Naive B cell (primary cell): ENCODE data around the gene IL17RE. TPM values are rescaled to one million over a fixed set of nuclear protein-coding genes. Genes with fewer than 3 reads are reported as not detected.
"Not testable (repeated sequence)": the region's sequence is repeated elsewhere in the genome, so short reads cannot be mapped to it uniquely, and the experiment has no call there.

Source experiments
- ATAC-seq, 2 donors: fragments of 150-1000 bp; cut with Tn5 transposase; 2 replicates each; pipeline ENCODE4 v1.10.0; 2021; ENCODE audit warnings: low read depth in 2 of 2, mild to moderate bottlenecking in 2 of 2, moderate library complexity in 2 of 2
- DNase-seq: peaks from one replicate; pipeline ENCODE4 v3.0.0; 2022
- H3K27ac Mint-ChIP-seq, 6 donors: one replicate each; pipeline ENCODE4 v1.8.0; 2020 to 2022; ENCODE audit warnings: mild to moderate bottlenecking in 6 of 6, mixed read lengths in 6 of 6, moderate library complexity in 5 of 6, inconsistent platforms in 2 of 6
- H3K27me3 Mint-ChIP-seq, 3 donors: one replicate each; pipeline ENCODE4 v1.8.0; 2021 to 2022; ENCODE audit warnings: mixed read lengths in 3 of 3, mild to moderate bottlenecking in 1 of 3
- H3K36me3 Mint-ChIP-seq, 2 donors: one replicate each; pipeline ENCODE4 v1.8.0; 2020 to 2022; ENCODE audit warnings: mixed read lengths in 2 of 2, inconsistent platforms in 1 of 2, mild to moderate bottlenecking in 1 of 2
- H3K4me1 Mint-ChIP-seq, 3 donors: one replicate each; pipeline ENCODE4 v1.8.0; 2020 to 2022; ENCODE audit warnings: mixed read lengths in 3 of 3, inconsistent platforms in 1 of 3, mild to moderate bottlenecking in 1 of 3, moderate library complexity in 1 of 3
- H3K4me3 Mint-ChIP-seq, 8 donors: one replicate each; pipeline ENCODE4 v1.8.0; 2020 to 2022; ENCODE audit warnings: mild to moderate bottlenecking in 8 of 8, mixed read lengths in 8 of 8, moderate library complexity in 8 of 8, inconsistent platforms in 2 of 8
- H3K9me3 Mint-ChIP-seq, 7 donors: one replicate each; pipeline ENCODE4 v1.8.0; 2020 to 2022; ENCODE audit warnings: mixed read lengths in 7 of 7, mild to moderate bottlenecking in 5 of 7, inconsistent platforms in 2 of 7, moderate library complexity in 1 of 7
- polyA plus RNA-seq, 6 donors: library from polyadenylated mRNA; unstranded; fragments of 300-500 nt; fragmentation: Illumina TruSeq; gene quantifications; one replicate each; pipeline ENCODE4 v1.2.3, GENCODE V29; 2021; ENCODE audit warnings: low read depth in 6 of 6

IL17RE gene, protein sequence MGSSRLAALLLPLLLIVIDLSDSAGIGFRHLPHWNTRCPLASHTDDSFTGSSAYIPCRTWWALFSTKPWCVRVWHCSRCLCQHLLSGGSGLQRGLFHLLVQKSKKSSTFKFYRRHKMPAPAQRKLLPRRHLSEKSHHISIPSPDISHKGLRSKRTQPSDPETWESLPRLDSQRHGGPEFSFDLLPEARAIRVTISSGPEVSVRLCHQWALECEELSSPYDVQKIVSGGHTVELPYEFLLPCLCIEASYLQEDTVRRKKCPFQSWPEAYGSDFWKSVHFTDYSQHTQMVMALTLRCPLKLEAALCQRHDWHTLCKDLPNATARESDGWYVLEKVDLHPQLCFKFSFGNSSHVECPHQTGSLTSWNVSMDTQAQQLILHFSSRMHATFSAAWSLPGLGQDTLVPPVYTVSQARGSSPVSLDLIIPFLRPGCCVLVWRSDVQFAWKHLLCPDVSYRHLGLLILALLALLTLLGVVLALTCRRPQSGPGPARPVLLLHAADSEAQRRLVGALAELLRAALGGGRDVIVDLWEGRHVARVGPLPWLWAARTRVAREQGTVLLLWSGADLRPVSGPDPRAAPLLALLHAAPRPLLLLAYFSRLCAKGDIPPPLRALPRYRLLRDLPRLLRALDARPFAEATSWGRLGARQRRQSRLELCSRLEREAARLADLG
- polyA plus RNA-seq = not detected

DNA sequence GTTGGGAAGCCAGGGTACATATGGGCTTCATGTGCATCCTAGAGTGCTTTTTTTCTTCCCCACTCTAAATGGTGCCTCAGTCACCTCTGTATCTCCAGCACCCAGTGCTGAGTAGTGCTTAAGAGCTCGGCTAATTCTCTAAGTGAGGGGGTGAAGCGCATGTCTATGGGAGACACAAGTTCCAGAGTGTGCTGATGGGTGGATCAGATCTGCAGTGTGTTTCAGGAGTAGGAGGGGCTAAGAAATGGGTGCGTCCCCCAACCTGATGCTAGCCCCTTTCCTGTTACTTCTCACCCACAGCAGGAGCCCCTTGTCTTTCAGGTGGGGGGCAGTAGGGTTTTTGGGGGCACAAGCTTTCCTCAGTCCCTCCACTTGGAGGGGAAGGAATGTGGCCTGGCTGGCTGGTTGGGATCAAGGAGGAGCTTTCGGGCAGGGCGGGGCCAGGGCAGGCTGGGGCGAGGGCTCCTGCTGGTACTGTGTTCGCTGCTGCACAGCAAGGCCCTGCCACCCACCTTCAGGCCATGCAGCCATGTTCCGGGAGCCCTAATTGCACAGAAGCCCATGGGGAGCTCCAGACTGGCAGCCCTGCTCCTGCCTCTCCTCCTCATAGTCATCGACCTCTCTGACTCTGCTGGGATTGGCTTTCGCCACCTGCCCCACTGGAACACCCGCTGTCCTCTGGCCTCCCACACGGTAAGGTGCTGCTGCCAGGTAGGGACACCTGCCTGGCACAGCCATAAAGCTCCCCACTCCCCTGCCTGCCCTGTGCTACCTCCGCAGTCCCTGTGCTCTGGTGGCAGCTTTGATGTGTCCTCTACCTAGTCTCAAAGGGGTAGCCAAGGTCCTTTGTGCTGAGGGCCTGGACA lies at the start of gene IL17RE:
IL17RE (plus strand) TSS at position 477 of the 866 bp plus-strand sequence; CDS start at position 562, 85 bp downstream.
- peaks cover 0 to 9% (median 0%) of the 10 kb centered on the region in 3 donors for H3K27me3 Mint-ChIP-seq
- ATAC-seq (no peak), DNase-seq (no peak)
- peak within 1 kb of the TSS in 2 of 6 donors; percentile 63 to 69 for H3K27ac Mint-ChIP-seq
- H3K36me3 Mint-ChIP-seq = no peaks in the 10 kb centered on the region
- no peak within 1 kb of the TSS for H3K4me3 Mint-ChIP-seq
- H3K9me3 Mint-ChIP-seq = no peaks in the 10 kb centered on the region
- peaks cover 12 to 15% (median 13%) of the 10 kb centered on the region in 3 donors for H3K4me1 Mint-ChIP-seq

DNA sequence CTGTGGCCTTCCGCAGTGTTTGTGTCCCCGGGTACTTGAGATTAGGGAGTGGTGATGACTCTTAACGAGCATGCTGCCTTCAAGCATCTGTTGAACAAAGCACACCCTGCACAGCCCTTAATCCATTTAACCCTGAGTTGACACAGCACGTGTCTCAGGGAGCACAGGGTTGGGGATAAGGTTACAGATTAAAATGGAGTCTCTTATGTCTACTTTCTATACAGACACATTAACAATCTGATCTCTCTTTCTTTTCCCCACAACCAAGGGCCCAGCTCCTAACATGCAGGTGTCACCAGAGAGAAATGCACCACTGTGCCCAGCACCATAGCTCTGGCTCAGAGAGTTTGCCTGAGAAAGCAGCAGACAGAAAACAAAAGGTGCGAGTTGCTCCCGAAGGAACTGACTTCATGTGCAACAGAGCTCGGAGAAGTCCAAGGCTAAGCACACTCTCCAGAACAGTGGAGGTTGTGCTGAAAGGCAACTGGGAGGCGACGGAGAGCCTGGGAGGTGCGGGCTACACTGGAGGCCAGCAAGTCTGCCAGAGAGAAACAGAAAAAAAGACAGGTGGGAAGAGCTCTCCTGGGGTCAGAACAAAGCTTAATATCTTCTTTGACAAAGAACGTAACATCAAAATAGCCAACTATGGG lies 48.2 kb upstream of the IL17RE start:
- H3K9me3 Mint-ChIP-seq, H3K4me1 Mint-ChIP-seq, DNase-seq, ATAC-seq, H3K36me3 Mint-ChIP-seq, H3K4me3 Mint-ChIP-seq: not testable (repeated sequence)
- Mint-ChIP-seq H3K27ac (peak overlapping the region in 1 of 6 donors; percentile 19), H3K27me3 (peaks cover 7 to 28% (median 19%) of the 10 kb centered on the region in 3 donors)

DNA sequence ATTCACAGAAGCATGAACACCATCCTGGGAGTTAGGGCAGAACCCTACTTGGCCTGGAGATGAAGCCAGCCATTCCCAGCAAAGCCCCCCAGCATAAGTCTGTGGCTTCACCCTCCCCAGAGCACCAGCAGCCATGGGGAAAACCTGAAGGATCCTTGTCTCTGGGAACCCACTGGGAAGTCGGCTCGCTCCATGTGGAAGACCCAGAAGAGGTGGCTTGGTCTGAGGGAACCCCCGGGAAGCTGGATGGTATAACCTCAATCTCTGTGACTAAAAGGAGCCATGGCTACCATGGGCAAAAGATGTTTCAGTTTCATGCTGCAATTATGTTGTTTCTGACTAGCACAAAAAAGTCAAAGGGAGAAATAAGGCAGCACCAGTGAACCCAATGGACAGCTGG lies 47.1 kb upstream of the IL17RE start:
- Mint-ChIP-seq H3K36me3 (no peaks in the 10 kb centered on the region), H3K27ac (no peak overlapping the region), H3K4me1 (peaks cover 0 to 4% (median 1%) of the 10 kb centered on the region in 3 donors), H3K9me3 (no peaks in the 10 kb centered on the region), H3K4me3 (no peak overlapping the region), H3K27me3 (peaks cover 7 to 28% (median 19%) of the 10 kb centered on the region in 3 donors)
- DNase-seq (no peak), ATAC-seq (no peak)

DNA sequence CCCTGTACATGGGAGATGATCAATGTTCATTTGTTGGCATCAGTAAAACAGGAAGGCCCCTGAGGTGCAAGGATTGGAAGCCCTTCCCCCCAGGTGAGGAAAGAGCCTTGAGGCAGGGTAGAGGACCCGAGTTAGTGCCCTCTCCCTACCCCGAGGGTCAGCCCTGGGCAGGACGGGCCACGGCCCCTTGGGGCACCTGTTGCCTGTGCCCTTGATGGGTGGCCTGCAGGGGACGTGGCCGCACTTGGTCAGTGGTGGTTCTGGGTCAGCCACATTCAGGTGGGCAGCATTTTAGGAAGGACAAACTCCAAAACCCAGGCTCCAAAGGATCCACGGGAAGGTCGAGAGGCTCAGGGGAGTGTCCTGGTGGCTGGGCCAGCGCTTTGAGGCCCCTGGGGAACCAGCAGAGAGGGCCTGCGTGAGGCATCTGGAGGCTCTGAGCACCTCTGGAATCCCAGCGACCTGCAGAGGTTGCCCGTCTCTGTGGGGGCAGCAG lies 43.1 kb upstream of the IL17RE start:
- Mint-ChIP-seq H3K9me3 (peaks cover 0 to 1% (median 0%) of the 10 kb centered on the region in 7 donors), H3K27me3 (peaks cover 5 to 16% (median 12%) of the 10 kb centered on the region in 3 donors), H3K36me3 (no peaks in the 10 kb centered on the region), H3K27ac (no peak overlapping the region), H3K4me3 (peak overlapping the region in 1 of 8 donors; percentile 36), H3K4me1 (peaks cover 1 to 5% (median 4%) of the 10 kb centered on the region in 3 donors)
- DNase-seq (no peak), ATAC-seq (no peak)

DNA sequence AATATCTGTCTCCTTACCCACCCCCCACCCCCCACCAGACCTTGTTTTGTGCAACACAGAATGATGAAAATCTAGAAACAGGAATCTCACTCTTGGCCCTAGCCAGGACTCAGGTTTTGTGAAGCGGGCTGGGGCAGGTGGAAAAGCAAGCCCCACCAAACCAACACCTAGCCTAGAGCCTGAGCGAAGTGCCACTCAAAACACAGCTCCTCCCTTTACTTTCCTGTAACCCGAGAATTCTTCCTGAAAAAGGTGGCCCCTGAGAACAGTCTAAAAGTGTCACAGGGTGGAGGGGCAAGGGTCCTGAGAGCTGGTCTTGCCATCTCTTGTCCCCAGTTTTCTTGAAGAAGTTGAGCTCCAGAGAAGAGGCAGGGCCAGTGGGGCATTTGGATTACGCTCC lies 41.4 kb upstream of the IL17RE start:
- ATAC-seq = no peak
- Mint-ChIP-seq H3K36me3 (no peaks in the 10 kb centered on the region), H3K4me3 (no peak overlapping the region), H3K4me1 (peaks cover 0 to 5% (median under 1%) of the 10 kb centered on the region in 3 donors), H3K27ac (no peak overlapping the region), H3K27me3 (peaks cover 5 to 16% (median 10%) of the 10 kb centered on the region in 3 donors), H3K9me3 (peaks cover 0 to 1% (median 0%) of the 10 kb centered on the region in 7 donors)
- no peak for DNase-seq

DNA sequence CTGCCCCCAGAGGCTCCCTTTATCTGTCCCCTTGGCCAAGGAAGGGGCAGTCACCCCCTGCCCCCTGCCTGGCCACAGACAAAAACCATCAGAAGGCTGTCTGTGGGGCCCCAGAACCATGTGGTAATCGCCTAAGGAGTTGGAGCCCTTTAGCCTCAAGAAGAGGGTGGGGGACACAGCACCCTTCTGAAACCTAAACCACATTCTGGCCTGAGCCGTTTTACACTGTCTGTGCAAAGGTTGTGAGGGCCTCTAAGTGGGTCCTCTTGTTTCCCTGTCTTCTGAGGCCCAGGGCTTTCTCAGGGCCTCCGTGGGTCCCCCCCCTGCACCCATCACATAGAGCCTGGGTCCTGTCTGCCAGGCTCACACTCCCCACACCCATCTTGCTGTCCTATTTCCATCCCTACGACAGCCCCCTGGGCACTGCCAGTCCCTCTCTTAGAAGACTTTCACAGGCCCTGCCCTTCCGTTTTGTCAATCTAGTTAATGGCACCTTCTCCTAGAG lies 41.0 kb upstream of the IL17RE start:
- Mint-ChIP-seq H3K9me3 (peaks cover 0 to 1% (median 0%) of the 10 kb centered on the region in 7 donors), H3K4me1 (peaks cover 0 to 5% (median 0%) of the 10 kb centered on the region in 3 donors), H3K4me3 (peak overlapping the region in 3 of 8 donors; percentile 5 to 64 (median 41)), H3K27me3 (peaks cover 5 to 16% (median 10%) of the 10 kb centered on the region in 3 donors), H3K36me3 (no peaks in the 10 kb centered on the region), H3K27ac (no peak overlapping the region)
- ATAC-seq (no peak), DNase-seq (no peak)

DNA sequence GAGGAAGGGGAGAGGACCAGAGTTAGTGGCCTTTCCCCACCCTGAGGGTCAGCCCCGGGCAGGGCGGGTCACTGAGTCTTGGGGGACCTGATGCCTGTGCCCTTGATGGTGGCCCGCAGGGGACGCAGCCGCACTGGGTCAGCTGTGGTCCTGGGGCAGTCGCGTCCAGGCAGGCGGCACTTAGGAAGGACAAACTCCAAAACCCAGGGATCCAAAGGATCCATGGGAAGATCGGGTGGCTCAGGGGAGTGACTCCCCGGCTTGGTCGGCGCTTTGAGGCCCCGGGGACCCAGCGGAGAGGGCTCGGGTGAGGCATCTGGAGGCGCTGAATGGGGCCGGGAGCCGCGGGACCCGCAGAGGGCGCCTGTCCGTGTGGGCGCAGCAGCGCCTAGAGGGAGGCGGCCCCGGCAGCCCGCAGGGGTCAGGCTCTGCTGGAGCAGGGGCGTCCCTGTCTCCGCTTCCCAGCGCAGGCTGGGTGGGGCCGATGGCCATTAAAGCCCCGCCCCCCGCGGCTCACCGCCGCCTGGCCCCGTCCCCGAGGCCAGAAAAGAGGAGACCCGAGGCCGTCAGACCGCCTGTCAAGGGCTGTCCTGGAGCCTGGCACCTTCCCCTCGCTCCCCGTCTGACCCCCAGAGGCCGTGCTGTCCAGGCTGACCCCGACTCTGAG lies 40.1 kb upstream of the IL17RE start:
- DNase-seq (peak; percentile 33), ATAC-seq (peak; percentile 93 to 94)
- peaks cover 5 to 16% (median 10%) of the 10 kb centered on the region in 3 donors for H3K27me3 Mint-ChIP-seq
- H3K9me3 Mint-ChIP-seq = peaks cover 0 to 1% (median 0%) of the 10 kb centered on the region in 7 donors
- no peak overlapping the region for H3K27ac Mint-ChIP-seq
- peaks cover 0 to 5% (median 0%) of the 10 kb centered on the region in 3 donors for H3K4me1 Mint-ChIP-seq
- H3K36me3 Mint-ChIP-seq = no peaks in the 10 kb centered on the region
- peak overlapping the region in 4 of 8 donors; percentile 29 to 62 (median 44) for H3K4me3 Mint-ChIP-seq

DNA sequence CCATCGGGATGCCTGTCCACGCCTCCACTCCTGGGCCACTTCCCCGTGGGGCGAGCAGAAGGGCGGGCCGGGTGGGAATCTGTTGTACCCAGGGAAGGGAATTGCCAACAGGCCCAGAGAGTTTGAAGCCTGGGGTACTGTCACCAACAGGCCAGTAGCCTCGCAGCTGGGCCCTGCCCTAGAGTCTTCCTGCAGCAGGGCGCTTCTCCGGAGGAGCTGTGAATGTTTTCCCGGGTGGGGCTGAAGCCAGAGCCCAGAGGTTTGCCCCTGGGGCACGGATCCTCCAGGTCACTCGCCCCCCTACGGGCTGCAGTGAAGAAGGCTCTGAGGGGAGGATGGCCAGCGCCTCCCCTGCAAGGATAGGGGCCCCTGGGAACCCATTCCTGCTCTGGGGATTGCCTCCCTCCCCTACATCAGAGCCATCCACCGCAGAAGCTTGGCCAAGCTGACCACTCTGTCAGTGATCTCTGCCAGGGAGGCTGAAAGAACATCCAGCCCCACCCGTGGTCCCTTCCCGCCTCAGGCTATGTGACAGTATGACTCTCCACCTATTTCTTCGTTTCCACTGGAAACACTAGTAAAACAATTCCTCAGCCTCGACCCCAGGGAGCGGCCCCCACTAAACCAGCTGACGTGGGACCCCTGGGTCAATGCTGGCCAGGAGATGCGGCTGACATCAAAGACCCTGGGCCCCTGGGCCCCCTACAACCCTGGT lies 39.4 kb upstream of the IL17RE start:
- H3K27ac Mint-ChIP-seq = no peak overlapping the region
- peak overlapping the region in 3 of 8 donors; percentile 16 to 44 (median 28) for H3K4me3 Mint-ChIP-seq
- DNase-seq = no peak

DNA sequence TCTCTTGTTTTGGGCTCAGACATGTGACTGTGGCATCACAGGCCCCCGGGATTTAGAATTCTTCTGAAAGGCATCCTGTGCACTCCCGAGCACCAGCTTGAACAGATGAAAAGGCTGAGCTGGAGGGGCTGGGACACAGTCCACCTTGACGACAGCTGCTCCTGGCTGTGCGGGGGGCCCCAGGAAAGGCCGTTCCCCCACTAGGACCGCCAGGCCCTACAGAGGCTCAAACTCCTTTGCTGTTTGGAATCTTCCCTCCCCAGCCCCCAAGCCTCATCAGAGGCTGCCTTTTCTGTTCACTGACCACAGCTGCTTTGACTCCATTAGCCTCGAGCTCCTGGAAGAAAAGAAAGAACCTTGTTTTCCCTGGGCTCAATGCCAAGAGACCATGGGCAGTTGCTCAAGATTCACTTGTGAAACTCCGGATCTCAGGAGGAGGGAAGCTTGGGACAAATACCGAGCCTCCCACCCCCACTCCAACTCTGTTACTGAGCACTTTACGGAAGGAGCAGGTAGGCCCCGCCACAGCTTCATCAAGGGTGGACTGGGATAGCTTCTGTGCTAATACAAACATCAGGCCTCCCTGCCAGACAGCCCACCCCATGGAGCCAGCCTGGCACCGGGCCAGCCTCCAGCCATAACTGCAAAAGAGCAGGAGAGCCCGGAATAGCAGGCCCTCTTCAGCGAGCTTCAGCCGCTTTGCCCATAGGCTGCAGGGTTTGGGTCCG lies 38.3 kb upstream of the IL17RE start:
- ATAC-seq = no peak
- H3K9me3 Mint-ChIP-seq = peaks cover 0 to 1% (median 0%) of the 10 kb centered on the region in 7 donors
- peaks cover 5 to 16% (median 10%) of the 10 kb centered on the region in 3 donors for H3K27me3 Mint-ChIP-seq
- no peak overlapping the region for H3K27ac Mint-ChIP-seq
- H3K4me3 Mint-ChIP-seq = no peak overlapping the region
- DNase-seq = no peak
- peaks cover 0 to 5% (median 0%) of the 10 kb centered on the region in 3 donors for H3K4me1 Mint-ChIP-seq
- no peaks in the 10 kb centered on the region for H3K36me3 Mint-ChIP-seq

More for the DNA sequence above, 39.4 kb upstream of the IL17RE start:
- H3K27me3 Mint-ChIP-seq = peaks cover 5 to 16% (median 10%) of the 10 kb centered on the region in 3 donors
- H3K4me1 Mint-ChIP-seq = peaks cover 0 to 5% (median 0%) of the 10 kb centered on the region in 3 donors
- H3K9me3 Mint-ChIP-seq = peaks cover 0 to 1% (median 0%) of the 10 kb centered on the region in 7 donors
- ATAC-seq = no peak
- H3K36me3 Mint-ChIP-seq = no peaks in the 10 kb centered on the region

DNA sequence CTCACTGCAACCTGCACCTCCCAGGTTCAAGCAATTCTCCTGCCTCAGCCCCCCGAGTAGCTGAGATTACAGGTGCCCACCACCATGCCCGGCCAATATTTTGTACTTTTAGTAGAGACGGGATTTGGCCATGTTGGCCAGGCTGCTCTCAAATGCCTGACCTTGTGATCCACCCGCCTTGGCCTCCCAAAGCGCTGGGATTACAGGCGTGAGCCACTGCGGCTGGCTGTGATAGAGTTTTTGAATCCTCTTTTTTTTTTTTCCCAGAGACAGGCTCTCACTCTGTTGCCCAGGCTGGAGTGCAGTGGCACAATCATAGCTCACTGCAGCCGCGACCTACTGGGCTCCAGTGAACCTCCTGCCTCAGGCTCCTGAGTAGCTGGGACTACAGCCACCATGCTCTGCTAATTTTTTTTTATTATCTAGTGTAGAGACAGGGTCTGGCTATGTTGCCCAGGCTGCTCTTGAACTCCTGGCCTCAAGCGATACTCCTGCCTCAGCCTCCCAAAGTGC lies 37.5 kb upstream of the IL17RE start:
- H3K9me3 Mint-ChIP-seq, DNase-seq, H3K4me1 Mint-ChIP-seq, ATAC-seq, H3K27ac Mint-ChIP-seq, H3K4me3 Mint-ChIP-seq, H3K36me3 Mint-ChIP-seq: not testable (repeated sequence)
- H3K27me3 Mint-ChIP-seq = peaks cover 5 to 16% (median 10%) of the 10 kb centered on the region in 3 donors

DNA sequence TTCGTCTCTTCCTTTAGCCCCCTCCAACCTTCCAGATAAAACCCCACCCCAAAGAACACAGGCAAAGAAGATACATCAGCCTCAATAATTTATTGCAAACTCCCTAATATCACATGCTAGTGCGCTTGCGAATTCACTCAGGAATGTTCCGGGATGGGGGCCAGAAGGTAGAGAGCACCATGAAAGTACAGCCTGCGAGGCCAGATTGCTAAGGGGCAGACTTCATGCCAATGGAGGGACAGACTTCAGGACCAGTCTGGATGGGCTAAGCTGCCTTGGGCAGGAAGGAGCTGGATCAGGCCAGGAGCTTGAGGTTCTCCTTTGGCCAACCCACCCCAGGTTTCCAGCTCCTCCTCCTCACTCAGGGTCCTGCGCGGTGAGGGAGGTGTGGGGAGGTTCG lies 36.0 kb upstream of the IL17RE start:
- peaks cover 5 to 14% (median 8%) of the 10 kb centered on the region in 3 donors for H3K27me3 Mint-ChIP-seq

More for the DNA sequence above, 36.0 kb upstream of the IL17RE start:
- DNase-seq (no peak), ATAC-seq (no peak)
- no peak overlapping the region for H3K4me3 Mint-ChIP-seq
- H3K9me3 Mint-ChIP-seq = peaks cover 0 to 1% (median 0%) of the 10 kb centered on the region in 7 donors
- H3K36me3 Mint-ChIP-seq = no peaks in the 10 kb centered on the region
- H3K4me1 Mint-ChIP-seq = peaks cover 0 to 5% (median 0%) of the 10 kb centered on the region in 3 donors
- peak overlapping the region in 1 of 6 donors; percentile 44 for H3K27ac Mint-ChIP-seq
